Activated naive CD4-positive, alpha-beta T cell treated with Interleukin-2 at 50 U/mL for 16 hours (primary cell): ENCODE results near the gene WDTC1.
"Not testable (repeated sequence)": the region's sequence is repeated elsewhere in the genome, so short reads cannot be mapped to it uniquely, and the experiment has no call there.

Experiments used
- DNase-seq: peaks from one replicate; pipeline ENCODE4 v3.0.0-alpha.2; 2020

The WDTC1 gene, protein sequence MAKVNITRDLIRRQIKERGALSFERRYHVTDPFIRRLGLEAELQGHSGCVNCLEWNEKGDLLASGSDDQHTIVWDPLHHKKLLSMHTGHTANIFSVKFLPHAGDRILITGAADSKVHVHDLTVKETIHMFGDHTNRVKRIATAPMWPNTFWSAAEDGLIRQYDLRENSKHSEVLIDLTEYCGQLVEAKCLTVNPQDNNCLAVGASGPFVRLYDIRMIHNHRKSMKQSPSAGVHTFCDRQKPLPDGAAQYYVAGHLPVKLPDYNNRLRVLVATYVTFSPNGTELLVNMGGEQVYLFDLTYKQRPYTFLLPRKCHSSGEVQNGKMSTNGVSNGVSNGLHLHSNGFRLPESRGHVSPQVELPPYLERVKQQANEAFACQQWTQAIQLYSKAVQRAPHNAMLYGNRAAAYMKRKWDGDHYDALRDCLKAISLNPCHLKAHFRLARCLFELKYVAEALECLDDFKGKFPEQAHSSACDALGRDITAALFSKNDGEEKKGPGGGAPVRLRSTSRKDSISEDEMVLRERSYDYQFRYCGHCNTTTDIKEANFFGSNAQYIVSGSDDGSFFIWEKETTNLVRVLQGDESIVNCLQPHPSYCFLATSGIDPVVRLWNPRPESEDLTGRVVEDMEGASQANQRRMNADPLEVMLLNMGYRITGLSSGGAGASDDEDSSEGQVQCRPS

DNA sequence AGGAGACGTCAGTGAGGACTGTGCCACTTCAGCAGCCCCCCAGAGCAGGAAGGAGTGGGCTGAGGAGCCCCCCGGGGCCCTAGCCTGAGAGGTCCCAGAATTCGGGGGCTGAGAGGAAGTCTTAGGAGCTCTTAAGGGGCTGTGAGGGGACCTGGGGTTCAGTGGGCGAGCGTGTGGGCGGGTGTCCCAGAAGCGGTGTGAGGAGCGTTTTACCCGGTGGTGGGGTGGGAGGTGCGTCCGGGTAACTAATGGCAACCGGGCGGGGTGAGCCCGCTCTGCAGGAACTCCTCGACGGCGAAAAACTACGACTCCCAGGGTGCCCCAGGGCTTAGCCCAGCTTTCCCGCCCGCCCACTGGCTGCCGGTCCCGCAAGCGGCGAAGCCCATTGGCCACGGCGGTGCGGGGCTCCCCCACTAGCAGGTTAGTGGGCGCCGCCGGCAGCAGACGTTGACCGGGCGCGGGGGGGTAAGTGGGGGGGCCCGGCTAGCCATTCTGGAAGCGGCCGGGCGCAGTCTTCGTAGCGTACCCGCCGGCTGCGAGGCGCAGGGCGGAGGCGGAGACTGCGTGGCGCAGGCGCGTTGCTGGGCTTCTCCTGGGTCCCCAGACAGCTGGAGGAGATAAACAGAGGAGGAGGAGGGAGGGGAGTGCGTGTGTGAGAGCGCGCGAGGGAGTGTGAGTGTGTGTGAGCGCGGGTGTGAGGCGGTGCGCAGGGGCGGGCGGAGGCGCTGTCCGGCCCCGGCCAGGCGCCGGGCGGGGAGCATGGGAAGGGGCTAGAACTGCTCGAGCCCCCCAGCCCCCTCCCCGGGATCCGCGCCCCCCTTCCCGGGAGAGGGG is at the start of gene WDTC1:
TSS of gene WDTC1 (plus strand) at position 584 of the 834 bp plus-strand sequence. CDS start 26,423 bp downstream, outside the sequence.
- DNase-seq, result peak; percentile 98

DNA sequence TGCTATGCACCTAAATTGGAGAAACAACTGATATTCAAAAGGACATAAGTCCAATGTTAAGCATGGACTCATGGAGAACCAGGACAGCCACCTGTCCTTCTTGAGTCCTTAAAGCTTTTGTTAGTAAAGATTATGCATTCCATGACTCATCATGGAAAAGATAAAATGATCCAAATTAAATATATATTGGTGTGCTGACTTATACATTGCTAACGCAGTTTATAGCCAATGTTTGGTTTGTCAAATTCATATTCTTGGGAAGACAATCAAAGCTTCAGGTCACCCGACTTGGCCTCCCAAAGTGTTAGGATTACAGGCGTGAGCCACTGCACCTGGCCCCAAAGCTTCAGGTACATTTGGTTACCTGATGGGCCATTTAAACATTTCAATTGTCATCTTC is 49.8 kb upstream of the WDTC1 start:
- DNase-seq, result not testable (repeated sequence)

DNA sequence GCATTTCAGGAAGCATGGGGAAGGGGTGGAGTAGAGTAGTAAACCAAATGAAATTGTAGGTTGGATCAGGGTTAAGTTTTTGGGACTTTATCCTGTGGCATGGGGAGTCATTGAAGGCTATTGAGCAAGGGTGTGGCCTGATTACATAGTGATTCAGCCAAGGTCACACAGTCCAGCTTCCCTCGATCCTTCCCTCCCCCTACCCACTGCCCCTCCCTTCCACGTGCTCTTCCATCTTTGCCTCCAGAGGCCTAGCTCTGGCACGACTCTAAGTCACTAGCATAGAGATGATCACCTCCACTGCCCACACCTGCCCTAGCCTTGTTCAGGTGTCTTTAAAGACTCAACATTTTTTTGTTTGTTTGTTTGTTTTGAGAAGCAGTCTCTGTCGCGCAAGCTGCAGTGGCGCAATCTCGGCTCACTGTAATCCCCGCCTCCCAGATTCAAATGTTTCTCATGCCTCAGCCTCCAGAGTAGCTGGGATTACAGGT is 42.3 kb upstream of the WDTC1 start:
- DNase-seq, result no peak

DNA sequence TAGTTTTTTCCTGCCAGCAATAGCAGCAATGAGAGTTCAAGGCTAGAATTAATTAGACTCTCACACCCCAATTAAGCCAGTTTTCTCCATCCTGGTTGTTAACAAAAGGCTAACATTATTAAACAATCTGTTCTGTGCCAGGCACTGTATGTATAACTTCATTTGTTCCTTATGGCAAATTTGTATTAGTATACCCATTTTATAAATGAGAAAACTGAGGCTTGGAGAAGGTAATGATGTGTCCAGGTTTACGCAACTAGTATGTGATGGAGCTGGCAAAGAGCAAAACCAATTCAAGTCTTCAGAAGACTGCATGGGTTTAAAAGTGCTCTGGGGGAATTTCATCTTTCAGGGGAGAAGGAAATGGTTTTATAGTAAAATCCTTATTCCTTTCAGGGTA is 41.2 kb upstream of the WDTC1 start:
- DNase-seq, result no peak

DNA sequence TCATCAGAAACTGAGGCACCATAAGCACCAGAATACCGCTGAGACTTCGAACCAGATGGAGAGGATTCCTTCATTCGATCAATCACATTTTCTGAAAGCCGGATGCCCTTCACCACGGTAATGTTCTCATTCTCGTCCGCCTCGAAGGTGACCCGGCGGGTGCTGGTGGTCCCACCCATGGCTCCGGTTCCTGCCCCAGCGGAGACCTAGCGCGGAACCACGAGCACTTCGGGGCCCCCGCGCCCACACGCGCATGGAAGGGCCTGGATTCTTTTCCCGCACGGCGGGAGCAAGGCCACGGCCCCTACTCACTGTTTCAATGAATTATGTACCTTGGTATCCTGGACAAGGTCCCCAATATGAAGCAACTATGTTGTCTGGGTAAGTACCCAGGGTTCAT is 33.1 kb upstream of the WDTC1 start:
- no peak for DNase-seq

DNA sequence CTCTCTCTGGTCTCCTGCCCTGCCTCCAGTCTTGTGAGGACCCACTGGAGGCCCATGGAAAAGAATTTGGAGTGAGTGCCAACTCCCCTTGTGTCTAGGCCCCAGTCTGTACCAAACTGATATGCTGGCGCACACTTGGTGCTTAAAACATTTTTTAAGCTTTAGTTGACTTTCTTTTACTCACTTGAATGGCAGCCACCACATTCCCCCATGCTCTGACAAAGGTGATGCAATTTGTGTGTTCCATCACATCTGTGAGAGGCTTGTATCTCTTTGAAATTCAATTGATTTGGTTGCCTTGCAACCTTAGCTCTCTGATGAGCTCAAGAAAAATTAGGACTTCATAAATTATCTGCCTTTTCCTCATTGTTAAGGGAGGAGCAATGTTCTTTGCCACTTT is 30.5 kb upstream of the WDTC1 start:
- DNase-seq, result no peak

DNA sequence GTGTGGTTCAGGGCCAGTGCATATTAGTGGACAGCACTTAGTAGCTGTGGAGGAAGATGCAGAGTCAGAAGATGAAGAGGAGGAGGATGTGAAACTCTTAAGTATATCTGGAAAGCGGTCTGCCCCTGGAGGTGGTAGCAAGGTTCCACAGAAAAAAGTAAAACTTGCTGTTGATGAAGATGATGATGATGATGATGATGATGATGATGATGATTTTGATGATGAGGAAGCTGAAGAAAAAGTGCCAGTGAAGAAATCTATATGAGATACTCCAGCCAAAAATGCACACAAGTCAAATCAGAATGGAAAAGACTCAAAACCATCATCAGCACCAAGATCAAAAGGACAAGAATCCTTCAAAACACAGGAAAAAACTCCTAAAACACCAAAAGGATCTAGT is 27.2 kb upstream of the WDTC1 start:
- DNase-seq, result not testable (repeated sequence)

DNA sequence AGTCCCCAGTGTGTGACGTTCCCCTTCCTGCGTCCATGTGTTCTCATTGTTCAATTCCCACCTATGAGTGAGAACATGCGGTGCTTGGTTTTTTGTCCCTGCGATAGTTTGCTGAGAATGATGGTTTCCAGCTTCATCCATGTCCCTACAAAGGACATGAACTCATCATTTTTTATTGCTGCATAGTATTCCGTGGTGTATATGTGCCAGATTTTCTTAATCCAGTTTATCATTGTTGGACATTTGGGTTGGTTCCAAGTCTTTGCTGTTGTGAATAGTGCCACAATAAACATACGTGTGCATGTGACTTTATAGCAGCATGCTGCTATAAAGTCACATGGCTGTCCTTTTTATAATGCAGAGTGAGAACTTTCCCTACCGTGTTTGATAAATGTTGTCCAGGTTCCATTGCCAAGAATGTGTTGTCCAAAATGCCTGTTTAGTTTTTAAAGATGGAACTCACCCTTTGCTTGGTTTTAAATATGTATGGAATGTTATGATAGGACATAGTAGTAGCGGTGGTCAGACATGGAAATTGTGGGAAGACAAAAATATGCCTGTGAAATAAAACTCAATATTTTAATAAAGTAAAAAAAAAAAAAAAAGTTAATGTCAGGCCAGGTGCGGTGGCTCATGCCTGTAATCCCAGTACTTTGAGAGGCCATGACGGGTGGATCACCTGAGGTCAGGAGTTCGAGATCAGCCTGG is 26.1 kb upstream of the WDTC1 start:
- DNase-seq, result not testable (repeated sequence)

DNA sequence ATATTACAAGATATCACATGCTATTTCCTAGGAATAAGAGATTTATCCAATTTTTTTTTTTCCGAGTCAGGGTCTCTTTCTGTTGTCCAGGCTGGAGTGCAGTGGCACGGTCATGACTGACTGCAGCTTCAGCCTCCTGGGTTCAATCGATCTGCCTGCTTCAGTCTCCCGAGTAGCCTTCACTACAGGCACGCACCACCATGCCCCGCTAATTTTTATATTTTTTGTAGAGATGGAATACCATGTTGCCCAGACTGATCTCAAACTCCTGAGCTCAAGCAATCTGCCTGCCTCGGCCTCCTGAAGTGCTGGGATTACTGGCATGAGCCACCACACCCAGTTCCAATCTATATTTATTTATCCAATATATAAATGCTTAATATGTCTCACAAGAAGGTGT is 18.0 kb upstream of the WDTC1 start:
- DNase-seq, result no peak

DNA sequence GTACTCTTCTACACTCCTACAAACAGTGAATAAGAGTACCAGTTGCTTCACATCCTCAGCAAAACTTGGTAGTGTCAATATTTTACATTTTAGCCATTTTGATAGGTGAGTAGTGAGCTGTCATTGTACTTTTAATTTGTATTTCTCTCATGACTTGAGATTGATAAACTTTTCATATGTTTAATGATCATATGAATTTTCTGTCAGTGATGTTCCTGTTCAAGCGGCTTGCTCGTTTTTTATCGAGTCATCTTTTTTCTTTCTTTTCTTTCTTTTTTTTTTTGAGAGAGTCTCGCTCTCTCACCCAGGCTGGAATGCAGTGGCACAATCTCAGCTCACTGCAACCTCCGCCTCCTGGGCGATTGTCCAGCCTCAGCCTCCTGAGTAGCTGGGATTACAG is 17.0 kb upstream of the WDTC1 start:
- DNase-seq, result no peak

DNA sequence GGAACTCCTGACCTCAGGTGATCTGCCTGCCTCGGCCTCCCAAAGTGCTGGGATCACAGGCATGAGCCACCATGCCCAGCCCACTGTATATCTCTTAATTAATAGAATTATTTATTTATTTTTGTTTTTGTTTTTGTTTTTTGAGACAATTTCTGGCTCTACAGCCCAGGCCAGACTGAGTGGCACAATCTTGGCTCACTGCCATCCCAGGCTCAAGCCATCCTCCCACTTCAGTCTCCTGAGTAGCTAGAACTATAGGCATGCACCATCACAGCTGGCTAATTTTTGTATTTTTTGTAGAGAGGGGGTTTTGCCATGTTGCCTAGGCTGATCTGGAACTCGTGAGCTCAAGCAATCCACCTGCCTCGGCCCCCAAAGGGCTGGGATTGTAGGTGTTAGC is 15.7 kb upstream of the WDTC1 start:
- no peak for DNase-seq

DNA sequence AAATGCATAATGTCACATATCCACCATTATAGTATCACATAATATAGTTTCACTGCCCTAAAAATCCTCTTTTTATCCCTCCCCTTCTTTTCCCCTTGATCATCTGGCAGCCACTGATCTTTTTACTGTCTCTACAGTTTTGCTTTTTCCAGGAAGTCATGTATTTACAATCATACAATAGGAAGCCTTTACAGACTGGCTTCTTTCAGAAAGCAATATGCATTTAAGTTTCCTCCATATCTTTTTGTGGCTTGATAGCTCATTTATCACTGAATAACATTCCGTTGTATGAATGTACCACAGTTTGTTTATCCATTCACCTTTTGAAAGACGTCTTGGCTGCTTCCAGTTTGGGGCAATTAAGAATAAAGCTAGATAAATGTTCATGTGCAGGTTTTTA is 14.3 kb upstream of the WDTC1 start:
- DNase-seq, result no peak

DNA sequence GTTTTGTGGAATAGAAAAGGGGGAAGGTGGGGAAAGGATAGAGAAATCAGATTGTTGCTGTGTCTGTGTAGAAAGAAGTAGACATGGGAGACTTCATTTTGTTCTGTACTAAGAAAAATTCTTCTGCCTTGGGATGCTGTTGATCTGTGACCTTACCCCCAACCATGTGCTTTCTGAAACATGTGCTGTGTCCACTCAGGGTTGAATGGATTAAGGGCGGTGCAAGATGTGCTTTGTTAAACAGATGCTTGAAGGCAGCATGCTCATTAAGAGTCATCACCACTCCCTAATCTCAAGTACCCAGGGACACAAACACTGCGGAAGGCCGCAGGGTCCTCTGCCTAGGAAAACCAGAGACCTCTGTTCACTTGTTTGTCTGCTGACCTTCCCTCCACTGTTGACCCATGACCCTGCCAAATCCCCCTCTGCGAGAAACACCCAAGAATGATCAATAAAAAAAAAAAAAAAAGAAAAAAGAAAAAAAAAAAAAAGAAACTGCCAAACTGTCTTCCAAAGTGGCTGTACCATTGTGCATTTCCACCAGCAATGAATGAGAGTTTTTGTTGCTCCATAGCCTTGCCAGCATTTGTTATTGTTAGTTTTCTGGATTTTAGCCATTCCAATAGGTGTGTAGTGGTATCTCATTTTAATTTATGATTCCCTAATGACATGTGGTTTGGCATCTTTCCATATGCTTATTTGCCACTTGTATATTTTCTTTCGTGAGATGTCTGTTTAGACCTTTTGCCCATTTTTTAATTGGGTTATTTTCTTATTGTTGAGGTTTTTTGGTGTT is 13.5 kb upstream of the WDTC1 start:
- not testable (repeated sequence) for DNase-seq

DNA sequence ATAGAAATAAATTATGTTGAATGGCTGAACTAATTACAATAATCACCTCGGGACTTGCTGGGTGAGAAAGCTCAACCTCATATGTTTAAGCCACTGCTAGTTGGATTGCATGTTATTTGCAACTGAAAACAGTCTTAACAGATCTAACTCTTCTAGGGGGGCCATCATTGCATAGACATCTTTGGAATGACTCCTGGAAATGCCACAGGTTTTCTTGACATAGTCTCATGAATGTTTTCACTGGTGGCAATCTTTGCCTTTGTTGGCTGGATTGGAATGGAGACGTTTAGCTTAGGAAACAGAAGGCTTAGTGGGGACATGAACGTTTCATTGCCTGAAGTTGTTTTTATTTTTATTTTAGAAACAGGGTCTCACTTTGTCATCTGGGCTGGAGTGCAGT is 8.8 kb upstream of the WDTC1 start:
- no peak for DNase-seq

DNA sequence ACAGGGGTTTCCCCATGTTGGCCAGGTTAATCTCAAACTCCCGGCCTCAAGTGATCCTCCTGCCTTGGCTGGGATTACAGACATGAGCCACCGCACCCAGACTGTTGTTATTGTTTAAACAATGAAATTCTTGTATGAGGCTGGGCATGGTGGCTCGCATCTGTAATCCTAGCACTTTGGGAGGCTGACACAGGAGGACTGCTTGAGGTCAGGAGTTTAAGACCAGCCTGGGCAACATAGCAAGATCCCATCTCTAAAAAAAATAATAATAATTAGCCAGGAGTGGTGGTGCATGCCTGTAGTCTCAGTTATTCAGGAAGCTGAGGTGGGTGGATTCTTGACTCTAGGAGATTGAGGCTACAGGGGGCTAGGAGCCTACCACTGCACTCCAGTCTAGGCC is 6.7 kb upstream of the WDTC1 start:
- DNase-seq, result no peak

DNA sequence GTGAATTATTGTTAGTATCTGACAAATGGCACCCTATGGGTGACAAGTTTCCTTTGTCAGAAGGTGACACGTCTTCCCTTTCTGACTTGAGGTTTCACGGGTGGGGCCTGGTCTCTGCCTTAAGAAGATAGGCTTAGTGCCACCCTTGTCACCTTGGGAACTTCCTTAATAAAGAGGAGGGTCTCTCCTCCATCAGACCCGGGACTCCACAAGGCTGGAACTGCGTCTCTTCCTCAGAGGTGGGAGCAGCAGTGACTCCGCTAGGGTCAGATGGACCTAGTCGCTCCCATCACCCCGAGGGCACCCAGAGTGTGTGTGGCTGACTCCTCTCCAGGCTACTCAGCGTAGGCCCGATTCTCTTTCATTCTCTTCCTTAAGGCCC is 774 bp upstream of the WDTC1 start:
- no peak for DNase-seq

DNA sequence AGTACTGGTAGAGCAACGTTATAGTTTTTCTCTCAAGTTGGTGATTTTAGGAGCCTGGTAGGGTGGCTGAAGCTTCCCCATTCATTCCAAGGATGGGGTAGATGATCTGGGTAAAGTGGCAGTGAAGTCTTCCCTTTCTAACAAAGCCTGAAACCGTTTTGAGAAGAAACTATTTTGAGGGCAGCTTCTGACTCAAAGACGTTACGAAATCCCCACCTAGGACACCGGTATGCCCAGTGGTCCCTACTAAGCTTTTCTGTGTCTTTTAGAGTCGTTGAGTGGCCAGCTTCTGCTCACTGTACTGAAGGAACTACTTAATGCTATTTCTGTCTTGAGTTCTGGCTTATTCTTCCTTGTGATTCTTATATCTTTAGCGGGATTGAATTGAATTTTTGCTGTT is 1.4 kb downstream of the WDTC1 start:
- no peak for DNase-seq

DNA sequence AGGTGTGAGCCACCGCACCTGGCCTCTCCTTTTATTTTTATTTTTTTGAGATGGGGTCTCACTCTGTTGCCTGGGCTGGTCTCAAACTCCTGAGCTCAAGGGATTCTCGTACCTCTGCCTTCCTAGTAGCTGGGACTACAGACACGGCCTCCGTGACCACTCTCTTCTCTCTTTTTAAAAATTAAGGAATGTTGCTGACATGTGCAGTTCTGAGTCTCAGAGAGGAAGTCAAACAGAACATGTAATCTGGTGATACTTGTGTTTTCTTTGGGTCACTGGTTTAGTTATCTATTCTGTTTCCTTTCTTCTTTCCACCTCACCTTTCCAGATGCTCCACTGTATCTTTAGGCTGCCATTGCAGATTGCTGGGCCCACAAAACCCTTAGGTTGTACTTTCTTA is 2.7 kb downstream of the WDTC1 start:
- DNase-seq, result no peak

DNA sequence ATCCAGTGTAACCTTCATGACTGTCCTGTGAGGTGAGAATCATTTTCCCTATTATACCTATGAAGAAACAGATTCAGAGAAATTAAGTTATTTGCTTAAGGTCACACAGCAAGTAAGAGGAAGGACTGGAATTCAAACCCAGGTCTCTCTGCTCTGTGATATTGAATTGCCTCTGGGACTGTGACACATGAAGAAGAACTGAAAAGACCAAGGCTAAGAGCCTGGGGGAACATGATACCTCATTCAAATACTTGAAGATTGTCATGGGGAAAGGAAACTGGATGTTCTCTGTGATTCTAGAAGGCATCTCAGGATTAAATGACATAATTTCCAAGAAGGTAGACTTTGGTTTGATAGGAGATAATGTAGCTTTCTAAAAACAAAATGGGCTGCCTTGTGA is 3.6 kb downstream of the WDTC1 start:
- DNase-seq, result no peak

DNA sequence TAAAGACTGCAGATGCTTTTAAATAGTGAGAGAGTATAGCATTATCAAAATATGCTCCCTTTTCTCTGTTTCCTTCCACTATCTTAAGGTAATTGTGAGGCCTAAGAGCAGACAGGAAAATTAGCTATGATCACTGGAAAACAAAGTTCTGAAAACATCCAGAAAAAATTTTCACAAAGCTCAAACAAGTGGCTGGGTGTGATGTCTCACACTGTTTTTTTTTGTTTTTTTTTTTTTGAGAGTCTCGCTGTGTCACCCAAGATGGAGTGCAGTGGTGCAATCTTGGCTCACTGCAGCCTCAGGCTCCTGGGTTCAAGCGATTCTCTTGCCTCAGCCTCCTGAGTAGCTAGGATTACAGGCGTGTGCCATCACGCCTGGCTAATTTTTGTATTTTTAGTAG is 7.2 kb downstream of the WDTC1 start:
- no peak for DNase-seq

DNA sequence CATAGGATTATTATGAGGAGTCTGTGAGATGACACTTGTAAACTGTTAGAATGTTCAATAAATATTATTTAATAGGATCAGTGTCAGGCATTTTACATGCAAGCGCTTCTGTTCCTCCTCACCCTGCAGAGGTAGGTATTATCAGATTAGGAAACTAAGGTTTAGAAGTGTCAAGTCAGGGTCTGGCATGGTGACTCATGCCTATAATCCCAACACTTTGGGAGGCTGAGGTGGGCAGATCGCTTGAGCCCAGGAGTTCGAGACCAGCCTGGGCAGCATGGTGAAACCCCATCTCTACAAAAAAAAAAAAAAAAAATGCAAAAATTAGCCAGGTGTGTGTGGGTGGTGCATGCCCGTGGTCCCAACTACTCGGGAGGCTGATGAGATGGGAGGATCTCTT is 9.2 kb downstream of the WDTC1 start:
- not testable (repeated sequence) for DNase-seq

DNA sequence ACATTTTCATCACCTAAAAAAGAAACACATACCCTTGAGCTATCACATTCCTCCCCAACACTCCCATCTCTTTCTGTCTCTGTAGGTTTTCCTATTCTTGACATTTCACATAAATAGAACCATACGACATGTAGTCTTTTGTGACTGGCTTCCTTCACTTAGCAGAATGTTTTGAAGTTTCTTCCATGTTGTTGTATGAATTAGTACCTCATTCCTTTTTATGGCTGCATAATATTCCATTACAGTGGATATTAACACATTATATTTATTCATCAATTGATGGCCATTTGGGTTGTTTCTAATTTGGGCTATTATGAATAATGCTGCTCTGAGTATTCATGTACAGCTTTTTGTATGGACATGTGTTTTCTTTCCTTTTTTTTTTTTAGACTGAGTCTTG is 11.8 kb downstream of the WDTC1 start:
- no peak for DNase-seq
